ENCODE data around the gene FOXR1.

Gene FOXR1

GRCh38 chr11:118928101-118928869 lies 43.3 kb upstream of the FOXR1 start (continued):
- TF ChIP-seq ZNF148 (tag by site-specific recombination; IDR thresholded peaks at IDR 0.05; ENCODE audit: borderline replicate concordance) (no peak), WT1 (tag by site-specific recombination; IDR thresholded peaks at IDR 0.05) (0 out of 2 replicates have a peak, but pooled peaks have one; percentile 20), ZIC2 (tag by site-specific recombination; IDR thresholded peaks at IDR 0.05) (peak; percentile 94; the same call in 1 of the 2 replicates), ZNF221 (tag by site-specific recombination; IDR thresholded peaks at IDR 0.05; ENCODE audit: borderline replicate concordance) (no peak), ZNF501 (tag by site-specific recombination; IDR thresholded peaks at IDR 0.05) (peak; percentile 71; the same call in 1 of the 2 replicates), GLIS1 (tag by site-specific recombination; IDR thresholded peaks at IDR 0.05) (peak; percentile 89), ZNF202 (tag by site-specific recombination; IDR thresholded peaks at IDR 0.05; ENCODE audit: borderline replicate concordance) (no peak), PRDM2 (tag by site-specific recombination; IDR thresholded peaks at IDR 0.05; ENCODE audit: borderline replicate concordance) (no peak), IKZF3 (tag by site-specific recombination; IDR thresholded peaks at IDR 0.05) (peak; percentile 91), ZBTB26 (tag by site-specific recombination; optimal IDR thresholded peaks at IDR 0.05) (peak; percentile 59), EGR2 (tag by site-specific recombination; IDR thresholded peaks at IDR 0.05; ENCODE audit: low read depth) (0 out of 2 replicates have a peak, but pooled peaks have one; percentile 19), ZNF146 (tag by site-specific recombination; IDR thresholded peaks at IDR 0.05) (no peak), ZNF600 (tag by site-specific recombination; IDR thresholded peaks at IDR 0.05) (peak; percentile 54; the same call in 1 of the 2 replicates), KLF1 (tag by site-specific recombination; IDR thresholded peaks at IDR 0.05) (peak; percentile 33; the same call in 1 of the 2 replicates), ZNF747 (tag by site-specific recombination; IDR thresholded peaks at IDR 0.05) (no peak), PBX3 (CRISPR knock-in tag; IDR thresholded peaks at IDR 0.05) (0 out of 2 replicates have a peak, but pooled peaks have one; percentile 74), ZBTB17 (tag by site-specific recombination; IDR thresholded peaks at IDR 0.05) (peak; percentile 80), ZNF692 (tag by site-specific recombination; IDR thresholded peaks at IDR 0.05) (peak; percentile 61), HIC1 (tag by site-specific recombination; IDR thresholded peaks at IDR 0.05) (peak; percentile 92), ZNF621 (tag by site-specific recombination; IDR thresholded peaks at IDR 0.05) (no peak)

Data from HEK293 (cell line).